Peyer's patch (tissue), 4 donors: ENCODE data around the gene PCNX2. TPM values are rescaled to one million over a fixed set of nuclear protein-coding genes. Genes with fewer than 3 reads are reported as not detected.

ENCODE experiments used
- DNase-seq, 3 donors: peaks; one replicate each; pipeline ENCODE4 v3.0.0-alpha.2; 2017 to 2019
- H3K27ac ChIP-seq, 4 donors: fragments of 200-600 bp; sonication (generic); one replicate each; pipeline ENCODE4 v1.5.1; 2016 to 2019
- H3K27me3 ChIP-seq, 2 donors: fragments of 200-600 bp; sonication (generic); one replicate each; pipeline ENCODE4 v1.5.1; 2019
- H3K36me3 ChIP-seq, 3 donors: fragments of 200-600 bp; sonication (generic); one replicate each; pipeline ENCODE4 v1.5.1; 2016 to 2019
- H3K4me1 ChIP-seq, 4 donors: fragments of 200-600 bp; sonication (generic); one replicate each; pipeline ENCODE4 v1.5.1; 2016 to 2019
- H3K4me3 ChIP-seq, 4 donors: fragments of 200-600 bp; sonication (generic); 1 replicate in 3 of 4; 2 replicates in 1 of 4; pipeline ENCODE4 v1.5.1; 2016 to 2019; ENCODE audit warnings: mild to moderate bottlenecking in 1 of 4
- H3K9me3 ChIP-seq, 4 donors: fragments of 200-600 bp; sonication (generic); one replicate each; pipeline ENCODE4 v1.5.1; 2016 to 2019; ENCODE audit warnings: mild to moderate bottlenecking in 1 of 4
- POLR2A ChIP-seq, 2 donors: fragments of 450-650 bp; IDR thresholded peaks; one replicate each; pipeline ENCODE4 v1.5.1; 2017; ENCODE audit warnings: antibody characterized with exemption in 2 of 2, mild to moderate bottlenecking in 2 of 2, moderate library complexity in 2 of 2
- total RNA-seq, 4 donors: library from RNA; depleted of rRNA; stranded (reverse); fragments of >200 nt; gene quantifications; one replicate each; pipeline ENCODE4 v1.1.0, GENCODE V29; 2016
- TF ChIP-seq, protein P1 (sequence below), 6 experiments: fragments of 450-650 bp in 4 of 6; fragments of 200-600 bp in 2 of 6; sonication (generic) in 1 of 6; IDR thresholded peaks; one replicate each; pipeline ENCODE4 v1.5.1; 2017 to 2019; ENCODE audit warnings: antibody characterized with exemption in 6 of 6, mild to moderate bottlenecking in 3 of 6, moderate library complexity in 1 of 6

Gene PCNX2
- total RNA-seq, 4 donors from 2014 or later, result 6.3 to 79.2 (median 18.9) TPM

DNA sequence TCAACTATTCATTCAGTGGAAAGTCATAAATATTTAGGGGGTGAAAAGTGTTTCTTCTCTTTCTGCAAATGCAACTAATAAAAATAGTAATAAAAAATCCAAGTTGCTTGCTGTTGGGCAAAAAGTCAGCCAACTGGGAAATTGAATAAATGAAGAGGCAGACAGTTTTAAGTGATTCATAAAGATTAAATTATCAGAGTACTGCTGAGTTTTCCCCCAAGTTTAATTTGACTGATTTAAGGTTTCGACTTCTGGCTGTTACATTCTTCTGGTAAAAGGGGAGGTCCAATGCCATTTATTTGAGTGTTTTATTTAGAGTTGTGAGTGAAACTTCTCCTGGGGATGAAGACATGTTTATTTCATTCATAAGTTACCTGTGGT lies 219.6 kb downstream of the PCNX2 start:
- Histone ChIP-seq H3K4me1 (no peaks in the 10 kb centered on the region), H3K27me3 (no peaks in the 10 kb centered on the region), H3K27ac (no peak overlapping the region), H3K4me3 (no peak overlapping the region), H3K9me3 (no peaks in the 10 kb centered on the region), H3K36me3 (no peaks in the 10 kb centered on the region)
- no peak for TF ChIP-seq POLR2A (IDR thresholded peaks at IDR 0.05)
- TF ChIP-seq, protein P1, sequence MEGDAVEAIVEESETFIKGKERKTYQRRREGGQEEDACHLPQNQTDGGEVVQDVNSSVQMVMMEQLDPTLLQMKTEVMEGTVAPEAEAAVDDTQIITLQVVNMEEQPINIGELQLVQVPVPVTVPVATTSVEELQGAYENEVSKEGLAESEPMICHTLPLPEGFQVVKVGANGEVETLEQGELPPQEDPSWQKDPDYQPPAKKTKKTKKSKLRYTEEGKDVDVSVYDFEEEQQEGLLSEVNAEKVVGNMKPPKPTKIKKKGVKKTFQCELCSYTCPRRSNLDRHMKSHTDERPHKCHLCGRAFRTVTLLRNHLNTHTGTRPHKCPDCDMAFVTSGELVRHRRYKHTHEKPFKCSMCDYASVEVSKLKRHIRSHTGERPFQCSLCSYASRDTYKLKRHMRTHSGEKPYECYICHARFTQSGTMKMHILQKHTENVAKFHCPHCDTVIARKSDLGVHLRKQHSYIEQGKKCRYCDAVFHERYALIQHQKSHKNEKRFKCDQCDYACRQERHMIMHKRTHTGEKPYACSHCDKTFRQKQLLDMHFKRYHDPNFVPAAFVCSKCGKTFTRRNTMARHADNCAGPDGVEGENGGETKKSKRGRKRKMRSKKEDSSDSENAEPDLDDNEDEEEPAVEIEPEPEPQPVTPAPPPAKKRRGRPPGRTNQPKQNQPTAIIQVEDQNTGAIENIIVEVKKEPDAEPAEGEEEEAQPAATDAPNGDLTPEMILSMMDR (IDR thresholded peaks at IDR 0.05), result no peak
- DNase-seq, result no peak

DNA sequence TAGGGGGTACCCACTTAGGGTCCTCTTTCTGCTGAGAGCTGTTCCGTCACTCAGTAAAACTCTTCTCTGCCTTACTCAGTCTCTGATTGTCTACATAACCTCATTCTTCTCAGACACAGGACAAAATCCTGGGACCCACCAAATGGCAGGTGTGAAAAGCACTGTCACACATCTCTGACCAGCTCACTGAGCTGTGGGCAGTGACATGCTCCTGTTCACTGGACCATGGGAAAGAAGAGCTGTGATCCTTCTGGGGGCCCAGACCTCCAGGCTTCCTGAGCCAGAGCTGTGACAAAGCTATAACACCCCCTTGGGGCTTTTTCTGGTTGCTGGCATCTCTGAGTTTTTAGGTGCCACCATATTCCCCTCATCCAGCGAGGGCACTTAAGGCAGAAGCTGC lies 229.4 kb downstream of the PCNX2 start:
- no peaks in the 10 kb centered on the region for H3K27me3 ChIP-seq
- TF ChIP-seq, protein P1 (IDR thresholded peaks at IDR 0.05), result no peak
- DNase-seq, result no peak
- H3K36me3 ChIP-seq, result no peaks in the 10 kb centered on the region
- no peak overlapping the region for H3K4me3 ChIP-seq
- H3K27ac ChIP-seq, result no peak overlapping the region
- no peaks in the 10 kb centered on the region for H3K4me1 ChIP-seq
- no peaks in the 10 kb centered on the region for H3K9me3 ChIP-seq

DNA sequence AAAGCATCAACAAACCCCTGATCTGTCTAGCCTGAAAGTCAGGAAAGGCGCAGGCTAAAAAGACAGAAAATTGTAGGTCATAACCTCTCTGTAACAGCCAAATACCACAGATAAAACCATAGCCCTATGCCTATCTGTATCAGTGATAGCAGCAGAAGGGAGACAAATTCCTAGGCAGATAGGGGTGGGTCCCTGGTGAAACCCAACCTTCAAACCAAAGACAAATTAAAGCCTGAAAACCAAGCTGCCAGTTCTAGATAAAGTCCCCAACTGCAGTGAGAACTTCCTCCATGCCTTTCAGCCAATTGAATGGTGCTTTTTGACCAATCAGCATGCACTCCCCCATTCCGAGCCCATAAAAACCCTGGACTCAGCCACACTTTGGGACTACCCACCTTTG lies 229.8 kb downstream of the PCNX2 start:
- no peaks in the 10 kb centered on the region for H3K27me3 ChIP-seq
- TF ChIP-seq, protein P1 (IDR thresholded peaks at IDR 0.05), result no peak
- no peak for TF ChIP-seq POLR2A (IDR thresholded peaks at IDR 0.05)
- H3K4me3 ChIP-seq, result no peak overlapping the region
- H3K27ac ChIP-seq, result no peak overlapping the region
- DNase-seq, result no peak
- no peaks in the 10 kb centered on the region for H3K4me1 ChIP-seq
- H3K36me3 ChIP-seq, result no peaks in the 10 kb centered on the region
- no peaks in the 10 kb centered on the region for H3K9me3 ChIP-seq

DNA sequence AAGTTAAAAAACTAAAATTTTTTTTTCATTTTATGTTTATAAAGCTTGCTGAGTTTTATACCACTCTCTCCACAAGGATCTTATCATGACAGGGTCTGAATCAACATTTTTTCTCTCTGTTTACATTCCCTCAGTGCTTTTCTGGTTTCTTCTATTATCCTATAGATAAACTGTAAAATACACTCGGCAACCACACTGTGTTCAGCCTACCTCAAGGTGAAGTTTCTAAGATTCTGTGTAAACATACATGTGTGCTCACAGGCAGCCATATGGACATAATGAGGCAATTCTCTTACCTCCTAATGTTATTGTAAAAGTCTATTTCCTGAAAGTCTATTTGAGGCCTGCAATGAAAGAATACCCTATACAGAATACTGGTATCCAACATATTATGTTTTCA lies 230.5 kb downstream of the PCNX2 start:
- Histone ChIP-seq H3K9me3 (no peaks in the 10 kb centered on the region), H3K4me1 (no peaks in the 10 kb centered on the region), H3K27ac (no peak overlapping the region), H3K4me3 (no peak overlapping the region), H3K36me3 (no peaks in the 10 kb centered on the region), H3K27me3 (no peaks in the 10 kb centered on the region)
- no peak for DNase-seq
- TF ChIP-seq POLR2A (IDR thresholded peaks at IDR 0.05), result no peak
- TF ChIP-seq, protein P1 (IDR thresholded peaks at IDR 0.05), result no peak

DNA sequence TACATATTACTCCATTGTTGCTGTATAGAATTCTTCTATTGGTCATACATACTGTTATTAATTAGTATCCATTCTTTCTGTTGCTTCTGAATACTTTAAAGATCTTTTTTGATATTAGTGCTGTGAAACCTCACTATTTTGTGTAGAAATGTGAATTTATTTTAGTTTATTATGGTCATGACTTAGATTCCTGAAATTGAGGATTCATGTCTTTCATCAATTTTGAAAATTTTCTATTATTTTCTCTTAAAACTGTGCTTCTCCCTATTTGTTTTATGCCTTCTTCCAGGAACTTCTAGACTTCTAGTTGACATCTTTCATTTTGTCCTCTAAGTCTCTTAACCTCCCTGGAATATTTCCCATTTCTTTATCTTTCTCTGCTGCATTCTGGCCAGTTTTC lies 232.1 kb downstream of the PCNX2 start:
- no peak for DNase-seq
- Histone ChIP-seq H3K4me1 (no peaks in the 10 kb centered on the region), H3K27ac (no peak overlapping the region), H3K4me3 (no peak overlapping the region), H3K36me3 (no peaks in the 10 kb centered on the region), H3K27me3 (no peaks in the 10 kb centered on the region), H3K9me3 (no peaks in the 10 kb centered on the region)
- TF ChIP-seq POLR2A (IDR thresholded peaks at IDR 0.05), result no peak
- TF ChIP-seq, protein P1 (IDR thresholded peaks at IDR 0.05), result no peak

DNA sequence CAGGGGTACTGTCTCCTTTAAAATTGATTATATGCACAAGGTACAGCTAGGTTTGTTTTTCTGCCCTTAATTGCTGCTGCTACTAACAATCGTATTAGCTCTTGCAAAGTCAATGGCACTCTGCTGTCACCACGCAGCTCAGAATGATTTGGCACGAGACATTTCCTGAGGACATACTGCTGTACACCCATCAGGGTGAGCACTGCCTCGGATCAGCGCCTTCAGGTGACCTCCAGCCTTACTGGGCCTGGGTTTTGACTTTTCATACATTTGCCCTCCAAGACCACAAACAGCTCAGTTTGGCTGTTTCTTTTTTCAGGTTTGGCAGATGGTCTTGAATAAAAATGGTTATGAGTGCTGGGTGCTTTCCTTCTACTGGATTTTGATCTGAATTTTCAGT lies 234.3 kb downstream of the PCNX2 start:
- no peak for TF ChIP-seq POLR2A (IDR thresholded peaks at IDR 0.05)
- DNase-seq, result no peak

More for the DNA sequence above, 234.3 kb downstream of the PCNX2 start:
- Histone ChIP-seq H3K4me1 (no peaks in the 10 kb centered on the region), H3K9me3 (no peaks in the 10 kb centered on the region), H3K27ac (no peak overlapping the region), H3K27me3 (no peaks in the 10 kb centered on the region), H3K36me3 (no peaks in the 10 kb centered on the region), H3K4me3 (no peak overlapping the region)
